Osteocyte (in vitro differentiated cells): Measurements from ENCODE around the gene RBM20. TPM values are rescaled to one million over a fixed set of nuclear protein-coding genes. Genes with fewer than 3 reads are reported as not detected.
"Not testable (repeated sequence)": the region's sequence is repeated elsewhere in the genome, so short reads cannot be mapped to it uniquely, and the experiment has no call there.

Experiments used
- DNase-seq: peaks from one replicate; pipeline ENCODE4 v3.0.0; 2021; ENCODE audit warnings: mixed read lengths; ENCODE audit not compliant: unreplicated experiment; ENCODE audit errors: extremely low spot score
- H3K27ac Mint-ChIP-seq: one replicate; pipeline ENCODE4 v1.8.0; 2021; ENCODE audit warnings: mild to moderate bottlenecking, mixed read lengths; ENCODE audit not compliant: unreplicated experiment
- H3K27me3 Mint-ChIP-seq: one replicate; pipeline ENCODE4 v1.8.0; 2021; ENCODE audit warnings: mixed read lengths; ENCODE audit not compliant: unreplicated experiment
- H3K36me3 Mint-ChIP-seq: one replicate; pipeline ENCODE4 v1.8.0; 2021; ENCODE audit warnings: mixed read lengths; ENCODE audit not compliant: unreplicated experiment
- H3K4me1 Mint-ChIP-seq: one replicate; pipeline ENCODE4 v1.8.0; 2021; ENCODE audit warnings: mixed read lengths; ENCODE audit not compliant: unreplicated experiment
- H3K4me3 Mint-ChIP-seq: one replicate; pipeline ENCODE4 v1.8.0; 2021; ENCODE audit warnings: mild to moderate bottlenecking, moderate library complexity, mixed read lengths; ENCODE audit not compliant: unreplicated experiment
- H3K9me3 Mint-ChIP-seq: one replicate; pipeline ENCODE4 v1.8.0; 2021; ENCODE audit warnings: mixed read lengths; ENCODE audit not compliant: unreplicated experiment
- total RNA-seq: library from RNA; stranded (reverse); gene quantifications from 2 replicates; pipeline ENCODE4 v1.2.1, GENCODE V29; 2021
- TF ChIP-seq, protein P1 (sequence below): fragments of 200-600 bp; sonication (generic); IDR thresholded peaks from 2 replicates; pipeline ENCODE4 v1.5.0; 2021; ENCODE audit warnings: antibody characterized with exemption, mild to moderate bottlenecking, moderate library complexity

Gene RBM20
- total RNA-seq, 1 donor from 2014 or later = 1.6 TPM

DNA sequence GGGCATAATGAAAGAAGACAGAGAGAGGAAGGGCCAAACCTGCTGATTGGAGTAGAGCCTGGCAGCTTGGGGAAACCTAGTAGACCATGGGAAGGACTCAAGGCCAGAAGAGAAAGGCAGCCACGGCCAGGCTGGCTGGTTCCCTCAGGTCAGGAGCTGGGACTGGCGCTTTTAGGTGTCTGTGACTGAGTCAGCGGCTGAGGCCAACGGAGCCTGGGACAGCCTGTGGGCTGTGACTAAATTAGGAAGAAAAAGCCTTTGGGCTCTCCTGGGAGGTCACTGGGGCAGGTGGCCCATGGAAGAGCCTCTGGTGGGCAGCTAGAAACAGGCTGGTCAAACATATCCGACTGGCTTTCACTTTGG lies 118.7 kb downstream of the RBM20 start:
- no peak overlapping the region for H3K4me3 Mint-ChIP-seq
- peaks cover 2% of the 10 kb centered on the region for H3K27me3 Mint-ChIP-seq
- DNase-seq = no peak
- H3K4me1 Mint-ChIP-seq = peaks cover 6% of the 10 kb centered on the region
- H3K27ac Mint-ChIP-seq = no peak overlapping the region
- no peaks in the 10 kb centered on the region for H3K9me3 Mint-ChIP-seq
- H3K36me3 Mint-ChIP-seq = no peaks in the 10 kb centered on the region
- TF ChIP-seq, protein P1, sequence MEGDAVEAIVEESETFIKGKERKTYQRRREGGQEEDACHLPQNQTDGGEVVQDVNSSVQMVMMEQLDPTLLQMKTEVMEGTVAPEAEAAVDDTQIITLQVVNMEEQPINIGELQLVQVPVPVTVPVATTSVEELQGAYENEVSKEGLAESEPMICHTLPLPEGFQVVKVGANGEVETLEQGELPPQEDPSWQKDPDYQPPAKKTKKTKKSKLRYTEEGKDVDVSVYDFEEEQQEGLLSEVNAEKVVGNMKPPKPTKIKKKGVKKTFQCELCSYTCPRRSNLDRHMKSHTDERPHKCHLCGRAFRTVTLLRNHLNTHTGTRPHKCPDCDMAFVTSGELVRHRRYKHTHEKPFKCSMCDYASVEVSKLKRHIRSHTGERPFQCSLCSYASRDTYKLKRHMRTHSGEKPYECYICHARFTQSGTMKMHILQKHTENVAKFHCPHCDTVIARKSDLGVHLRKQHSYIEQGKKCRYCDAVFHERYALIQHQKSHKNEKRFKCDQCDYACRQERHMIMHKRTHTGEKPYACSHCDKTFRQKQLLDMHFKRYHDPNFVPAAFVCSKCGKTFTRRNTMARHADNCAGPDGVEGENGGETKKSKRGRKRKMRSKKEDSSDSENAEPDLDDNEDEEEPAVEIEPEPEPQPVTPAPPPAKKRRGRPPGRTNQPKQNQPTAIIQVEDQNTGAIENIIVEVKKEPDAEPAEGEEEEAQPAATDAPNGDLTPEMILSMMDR = no peak

GRCh38 chr10:110764378-110764777 lies 120.2 kb downstream of the RBM20 start:
- H3K27ac Mint-ChIP-seq = no peak overlapping the region
- H3K27me3 Mint-ChIP-seq = peaks cover 2% of the 10 kb centered on the region
- H3K9me3 Mint-ChIP-seq = no peaks in the 10 kb centered on the region
- DNase-seq = no peak
- H3K4me1 Mint-ChIP-seq = no peaks in the 10 kb centered on the region
- TF ChIP-seq, protein P1 = no peak
- H3K4me3 Mint-ChIP-seq = no peak overlapping the region
- H3K36me3 Mint-ChIP-seq = no peaks in the 10 kb centered on the region

- no peak overlapping the region for H3K27ac Mint-ChIP-seq
- H3K9me3 Mint-ChIP-seq = no peaks in the 10 kb centered on the region
- TF ChIP-seq, protein P1 = no peak
- H3K4me3 Mint-ChIP-seq = no peak overlapping the region
- no peaks in the 10 kb centered on the region for H3K36me3 Mint-ChIP-seq
- no peaks in the 10 kb centered on the region for H3K4me1 Mint-ChIP-seq
- H3K27me3 Mint-ChIP-seq = peaks cover 2% of the 10 kb centered on the region
- DNase-seq = no peak
These were observed 120.8 kb downstream of the RBM20 start for GRCh38 chr10:110764793-110765512.

DNA sequence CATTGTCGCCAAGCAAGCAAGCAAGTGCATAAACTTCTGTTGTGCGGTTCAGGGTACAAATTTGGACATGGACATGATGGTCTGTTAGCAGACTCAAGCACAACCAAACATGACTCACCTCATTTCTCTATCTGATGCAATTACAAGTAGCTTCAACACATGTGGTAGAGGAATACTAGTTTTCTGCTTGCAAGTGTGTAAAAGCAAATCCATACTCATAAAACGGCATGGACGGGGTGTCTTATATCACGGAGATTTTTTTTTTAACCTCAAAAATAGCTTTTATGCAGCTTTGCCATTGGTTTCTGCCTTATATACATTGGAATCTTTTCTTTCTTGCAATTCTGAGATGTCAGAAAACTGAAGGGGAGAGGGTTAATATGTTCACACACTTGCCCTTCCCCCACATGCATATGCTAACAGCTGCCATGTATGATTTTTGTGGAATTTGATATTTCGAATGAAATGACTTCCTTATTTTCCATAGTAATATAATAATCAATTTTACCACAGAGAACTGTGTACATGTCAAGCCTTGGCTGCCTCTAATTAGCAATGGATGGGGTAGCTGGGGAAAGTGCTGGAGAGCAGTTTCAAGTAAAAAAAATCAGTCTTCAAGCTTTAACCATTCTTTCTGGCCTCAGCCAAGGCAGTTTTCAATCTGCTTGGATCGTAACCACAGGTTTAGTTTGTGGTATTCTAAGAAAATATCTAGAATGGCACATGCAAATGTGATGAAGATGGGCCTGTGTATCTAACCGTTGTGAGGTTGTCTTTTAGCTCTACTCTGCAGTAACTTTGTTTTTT lies 121.6 kb downstream of the RBM20 start:
- H3K9me3 Mint-ChIP-seq = no peaks in the 10 kb centered on the region
- no peak for DNase-seq
- H3K4me3 Mint-ChIP-seq = no peak overlapping the region
- no peaks in the 10 kb centered on the region for H3K4me1 Mint-ChIP-seq
- H3K36me3 Mint-ChIP-seq = no peaks in the 10 kb centered on the region
- H3K27ac Mint-ChIP-seq = no peak overlapping the region
- TF ChIP-seq, protein P1 = no peak
- H3K27me3 Mint-ChIP-seq = peaks cover 2% of the 10 kb centered on the region

DNA sequence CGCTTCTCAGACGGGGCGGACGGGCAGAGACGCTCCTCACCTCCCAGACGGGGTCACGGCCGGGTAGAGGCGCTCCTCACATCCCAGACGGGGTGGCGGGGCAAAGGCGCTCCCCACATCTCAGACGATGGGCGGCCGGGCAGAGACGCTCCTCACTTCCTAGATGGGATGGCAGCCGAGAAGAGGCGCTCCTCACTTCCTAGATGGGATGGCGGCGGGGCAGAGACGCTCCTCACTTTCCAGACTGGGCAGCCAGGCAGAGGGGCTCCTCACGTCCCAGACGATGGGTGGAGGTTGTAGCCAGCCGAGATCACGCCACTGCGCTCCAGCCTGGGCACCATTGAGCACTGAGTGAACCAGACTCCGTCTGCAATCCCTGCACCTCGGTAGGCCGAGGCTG lies 123.5 kb downstream of the RBM20 start:
- not testable (repeated sequence) for H3K4me3 Mint-ChIP-seq, H3K27ac Mint-ChIP-seq, H3K27me3 Mint-ChIP-seq, DNase-seq, H3K4me1 Mint-ChIP-seq, H3K36me3 Mint-ChIP-seq, H3K9me3 Mint-ChIP-seq
